Fibroblast of mammary gland (primary cell): ENCODE measurements around the gene ANGEL1.

ENCODE experiments used
- DNase-seq: peaks from one replicate; pipeline ENCODE4 v3.0.0-alpha.2; 2010; ENCODE audit warnings: low read depth
- H3K4me3 ChIP-seq: 2 replicates; pipeline ENCODE4 v1.5.1; 2011; ENCODE audit warnings: low read depth, mild to moderate bottlenecking, low read length, moderate library complexity; ENCODE audit not compliant: control insufficient read depth
- TF ChIP-seq, protein P1 (sequence below): conservative IDR thresholded peaks from 2 replicates; pipeline ENCODE4 v1.5.1; 2011; ENCODE audit warnings: low read depth, low read length, inconsistent platforms; ENCODE audit not compliant: control insufficient read depth, insufficient read depth

ANGEL1 gene

DNA sequence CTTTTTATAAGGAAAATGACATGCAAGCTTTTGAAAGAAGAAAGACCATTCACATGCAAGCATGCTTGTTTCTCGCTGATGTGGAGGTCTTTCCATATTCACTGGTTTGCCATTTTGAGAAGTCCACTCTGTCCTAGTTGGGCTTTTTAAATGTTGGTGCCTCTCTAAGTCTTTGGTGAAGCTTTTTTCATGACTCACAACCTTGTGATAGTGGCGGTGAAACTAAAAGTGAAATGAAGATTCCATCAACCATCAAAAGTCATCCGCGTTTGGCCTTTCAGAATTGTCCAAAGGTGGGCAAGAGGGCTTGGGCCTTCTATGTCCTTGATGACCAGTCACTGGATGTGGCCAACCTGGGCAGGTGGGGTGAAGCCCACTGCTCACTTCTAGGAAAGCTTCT lies 17.9 kb upstream of the ANGEL1 start:
- TF ChIP-seq, protein P1, sequence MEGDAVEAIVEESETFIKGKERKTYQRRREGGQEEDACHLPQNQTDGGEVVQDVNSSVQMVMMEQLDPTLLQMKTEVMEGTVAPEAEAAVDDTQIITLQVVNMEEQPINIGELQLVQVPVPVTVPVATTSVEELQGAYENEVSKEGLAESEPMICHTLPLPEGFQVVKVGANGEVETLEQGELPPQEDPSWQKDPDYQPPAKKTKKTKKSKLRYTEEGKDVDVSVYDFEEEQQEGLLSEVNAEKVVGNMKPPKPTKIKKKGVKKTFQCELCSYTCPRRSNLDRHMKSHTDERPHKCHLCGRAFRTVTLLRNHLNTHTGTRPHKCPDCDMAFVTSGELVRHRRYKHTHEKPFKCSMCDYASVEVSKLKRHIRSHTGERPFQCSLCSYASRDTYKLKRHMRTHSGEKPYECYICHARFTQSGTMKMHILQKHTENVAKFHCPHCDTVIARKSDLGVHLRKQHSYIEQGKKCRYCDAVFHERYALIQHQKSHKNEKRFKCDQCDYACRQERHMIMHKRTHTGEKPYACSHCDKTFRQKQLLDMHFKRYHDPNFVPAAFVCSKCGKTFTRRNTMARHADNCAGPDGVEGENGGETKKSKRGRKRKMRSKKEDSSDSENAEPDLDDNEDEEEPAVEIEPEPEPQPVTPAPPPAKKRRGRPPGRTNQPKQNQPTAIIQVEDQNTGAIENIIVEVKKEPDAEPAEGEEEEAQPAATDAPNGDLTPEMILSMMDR: no peak
- DNase-seq: no peak
- H3K4me3 ChIP-seq: no peak overlapping the region

DNA sequence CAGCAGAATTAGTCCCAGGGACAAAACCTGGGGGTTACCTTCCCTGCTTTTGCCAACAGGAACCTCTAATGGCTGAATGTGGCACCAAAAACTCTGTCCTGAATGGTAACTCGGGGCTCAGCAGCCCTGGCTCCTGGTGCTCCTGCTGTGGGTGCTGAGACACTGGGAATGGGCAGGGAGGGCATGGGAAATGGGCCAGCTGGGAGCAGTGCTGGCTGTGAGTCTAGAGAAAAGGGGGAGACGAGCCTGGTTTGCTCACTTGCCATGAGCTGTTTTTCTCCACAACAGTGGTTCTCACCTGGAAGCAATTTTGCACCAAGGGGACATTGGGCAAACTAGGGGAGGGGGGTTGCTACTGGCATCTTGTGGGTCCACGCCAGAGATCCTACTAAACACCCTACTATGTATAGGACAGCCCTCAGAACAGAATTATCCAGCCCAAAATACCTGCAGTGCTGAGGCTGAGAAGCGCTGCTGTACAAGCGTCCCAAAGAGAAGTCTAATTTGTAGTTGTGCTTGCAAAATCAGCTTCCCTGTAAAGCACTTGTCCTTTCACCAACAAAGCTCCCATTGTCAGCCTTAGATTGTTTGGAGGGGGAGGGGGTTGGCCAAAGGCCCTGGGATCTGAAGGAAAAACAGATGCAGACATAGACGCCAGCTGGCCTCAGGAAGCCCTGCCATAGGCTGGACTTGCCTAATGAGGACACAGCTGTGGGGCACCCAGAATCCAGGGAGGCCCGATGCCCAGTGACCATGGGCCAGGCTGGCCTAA lies 17.2 kb upstream of the ANGEL1 start:
- H3K4me3 ChIP-seq: no peak overlapping the region
- DNase-seq: no peak
- TF ChIP-seq, protein P1: no peak

DNA sequence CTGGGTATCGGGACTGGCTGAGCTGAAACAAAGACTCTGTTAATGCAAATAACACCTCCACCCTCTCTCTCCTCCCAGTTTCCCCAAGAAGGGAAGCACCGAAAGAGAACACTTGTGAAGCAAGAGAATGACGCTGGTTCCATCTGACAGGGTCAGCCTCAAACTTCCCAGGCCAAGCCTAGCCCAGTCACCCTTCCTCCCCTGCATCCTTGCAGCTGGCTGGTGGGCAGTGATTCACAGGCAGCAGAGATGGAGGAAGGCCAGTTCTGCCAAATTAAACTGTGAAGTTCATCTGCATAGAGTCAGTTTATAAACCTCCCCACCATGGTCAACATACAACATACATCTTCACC lies 16.3 kb upstream of the ANGEL1 start:
- TF ChIP-seq, protein P1: no peak
- DNase-seq: peak; percentile 62
- no peak overlapping the region for H3K4me3 ChIP-seq

DNA sequence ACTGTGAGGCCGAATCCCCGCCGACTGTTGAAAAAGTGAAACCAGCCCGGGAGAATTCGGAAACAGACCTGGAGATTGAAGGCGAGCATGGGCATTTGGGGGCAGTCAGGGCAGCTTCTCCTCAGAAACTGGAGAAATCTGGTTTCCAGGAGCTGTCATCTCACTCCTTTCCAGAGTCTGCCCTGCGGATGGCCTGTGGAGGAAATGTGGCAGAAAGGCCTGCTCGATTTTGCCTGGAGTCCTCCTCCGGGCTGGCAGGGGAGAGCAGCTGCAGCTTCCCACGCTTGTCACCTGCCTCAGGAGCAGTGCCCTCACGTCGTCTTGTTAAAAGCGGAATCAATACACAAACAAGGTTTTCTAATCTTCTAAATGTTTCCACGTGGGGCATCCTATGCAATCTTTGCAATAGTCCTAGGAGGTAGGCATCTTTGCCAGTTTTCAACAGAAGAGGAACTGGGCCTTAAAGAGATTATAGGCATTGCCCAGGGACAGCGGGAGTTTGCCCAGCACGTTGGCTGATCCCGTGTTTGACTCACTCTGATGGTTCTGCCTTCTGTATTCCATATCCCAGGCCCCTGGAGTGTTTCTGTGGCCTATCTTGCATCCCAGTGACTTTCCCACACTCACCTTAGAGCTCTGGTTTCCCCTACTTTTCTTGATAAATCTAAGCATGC lies 15.8 kb upstream of the ANGEL1 start:
- H3K4me3 ChIP-seq: no peak overlapping the region
- TF ChIP-seq, protein P1: no peak
- no peak for DNase-seq

DNA sequence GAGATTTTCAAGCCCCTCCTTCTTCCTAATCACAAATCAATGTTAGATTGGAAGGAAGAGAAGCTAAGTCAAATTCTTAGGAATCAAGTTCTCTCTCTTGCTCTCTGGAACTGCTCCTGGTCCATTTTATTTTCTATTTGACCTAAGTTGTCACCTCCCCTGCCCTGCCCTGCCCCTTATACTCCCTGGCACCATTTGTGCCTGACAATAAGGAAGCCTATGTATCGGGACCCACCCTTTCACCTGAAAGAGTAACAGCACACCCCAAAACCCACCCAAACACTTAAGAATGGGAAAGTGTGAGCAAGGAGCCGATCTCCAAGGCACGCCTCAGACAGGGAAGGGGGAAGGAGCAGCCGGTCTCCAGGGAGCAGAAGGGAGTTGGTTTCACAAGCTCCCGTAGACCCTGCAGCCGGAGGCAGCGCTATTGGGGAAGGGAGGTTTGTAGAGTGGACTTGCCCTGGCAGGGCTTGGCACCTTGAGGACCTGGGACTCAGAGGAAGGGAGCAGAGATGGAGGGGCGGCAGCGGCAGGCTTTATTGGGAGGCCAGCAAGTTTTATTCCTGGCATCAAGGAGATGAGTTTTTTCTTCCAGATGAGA lies 15.1 kb upstream of the ANGEL1 start:
- H3K4me3 ChIP-seq: no peak overlapping the region
- no peak for DNase-seq
- TF ChIP-seq, protein P1: no peak

DNA sequence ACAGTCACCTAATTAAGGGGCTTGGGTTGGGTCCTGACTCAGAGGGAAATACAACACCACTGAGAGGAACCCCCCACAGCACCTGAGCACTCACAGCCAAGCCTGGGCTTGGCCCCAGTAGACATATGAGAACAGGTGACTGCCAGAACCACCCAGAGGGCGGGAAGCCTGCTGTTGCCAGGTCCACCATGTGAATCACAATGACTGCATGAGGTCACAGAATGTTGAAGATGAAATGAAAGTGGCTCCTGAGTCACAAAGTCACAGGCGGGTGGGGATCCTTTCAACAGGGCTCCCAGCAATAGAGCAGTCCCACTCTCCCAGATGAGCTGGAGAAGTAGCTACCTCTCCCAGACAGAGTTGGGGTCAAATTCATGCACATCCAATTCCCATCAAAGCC lies 13.4 kb upstream of the ANGEL1 start, which contains the start of gene LRRC74A:
Gene LRRC74A (plus strand): TSS at position 287 of the 400 bp plus-strand sequence. CDS start 290 bp downstream, outside the sequence.
- TF ChIP-seq, protein P1: no peak
- no peak for DNase-seq
- no peak within 1 kb of the TSS for H3K4me3 ChIP-seq
